B cell (primary cell): ENCODE data around the gene ZSCAN31.
"Not testable (repeated sequence)": the region's sequence is repeated elsewhere in the genome, so short reads cannot be mapped to it uniquely, and the experiment has no call there.

Experiments
- EZH2 ChIP-seq: IDR thresholded peaks from 2 replicates; pipeline ENCODE4 v1.6.1; 2012; ENCODE audit warnings: borderline replicate concordance, low read depth, mild to moderate bottlenecking, moderate library complexity, low read length; ENCODE audit not compliant: insufficient read depth, poor library complexity, severe bottlenecking
- TF ChIP-seq, protein P1 (sequence below): fragments of 200-600 bp; IDR thresholded peaks from one replicate; pipeline ENCODE4 v1.8.0; 2022; ENCODE audit warnings: antibody characterized with exemption, mild to moderate bottlenecking

DNA sequence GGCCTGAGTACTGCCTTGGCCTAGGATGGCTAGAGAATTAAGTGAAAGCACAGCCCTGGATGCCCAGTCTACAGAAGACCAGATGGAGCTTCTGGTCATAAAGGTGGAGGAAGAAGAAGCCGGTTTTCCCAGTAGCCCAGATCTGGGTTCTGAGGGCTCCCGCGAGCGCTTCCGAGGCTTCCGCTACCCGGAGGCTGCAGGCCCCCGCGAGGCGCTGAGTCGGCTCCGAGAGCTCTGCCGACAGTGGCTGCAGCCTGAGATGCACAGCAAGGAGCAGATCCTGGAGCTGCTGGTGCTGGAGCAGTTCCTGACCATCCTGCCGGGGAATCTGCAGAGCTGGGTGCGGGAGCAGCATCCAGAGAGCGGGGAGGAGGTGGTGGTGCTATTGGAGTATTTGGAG lies 23.6 kb upstream of the ZSCAN31 start:
- TF ChIP-seq, protein P1, sequence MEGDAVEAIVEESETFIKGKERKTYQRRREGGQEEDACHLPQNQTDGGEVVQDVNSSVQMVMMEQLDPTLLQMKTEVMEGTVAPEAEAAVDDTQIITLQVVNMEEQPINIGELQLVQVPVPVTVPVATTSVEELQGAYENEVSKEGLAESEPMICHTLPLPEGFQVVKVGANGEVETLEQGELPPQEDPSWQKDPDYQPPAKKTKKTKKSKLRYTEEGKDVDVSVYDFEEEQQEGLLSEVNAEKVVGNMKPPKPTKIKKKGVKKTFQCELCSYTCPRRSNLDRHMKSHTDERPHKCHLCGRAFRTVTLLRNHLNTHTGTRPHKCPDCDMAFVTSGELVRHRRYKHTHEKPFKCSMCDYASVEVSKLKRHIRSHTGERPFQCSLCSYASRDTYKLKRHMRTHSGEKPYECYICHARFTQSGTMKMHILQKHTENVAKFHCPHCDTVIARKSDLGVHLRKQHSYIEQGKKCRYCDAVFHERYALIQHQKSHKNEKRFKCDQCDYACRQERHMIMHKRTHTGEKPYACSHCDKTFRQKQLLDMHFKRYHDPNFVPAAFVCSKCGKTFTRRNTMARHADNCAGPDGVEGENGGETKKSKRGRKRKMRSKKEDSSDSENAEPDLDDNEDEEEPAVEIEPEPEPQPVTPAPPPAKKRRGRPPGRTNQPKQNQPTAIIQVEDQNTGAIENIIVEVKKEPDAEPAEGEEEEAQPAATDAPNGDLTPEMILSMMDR = not testable (repeated sequence)
- TF ChIP-seq EZH2 = not testable (repeated sequence)
